Measurements from ENCODE around the gene KRT12.

KRT12 gene

GRCh38 chr17:40866838-40867237 lies at the start of gene KRT12:
KRT12 (minus strand) TSS chr17:40867223; CDS start chr17:40867186, 37 bp downstream.
- no peak for DNase-seq

DNA sequence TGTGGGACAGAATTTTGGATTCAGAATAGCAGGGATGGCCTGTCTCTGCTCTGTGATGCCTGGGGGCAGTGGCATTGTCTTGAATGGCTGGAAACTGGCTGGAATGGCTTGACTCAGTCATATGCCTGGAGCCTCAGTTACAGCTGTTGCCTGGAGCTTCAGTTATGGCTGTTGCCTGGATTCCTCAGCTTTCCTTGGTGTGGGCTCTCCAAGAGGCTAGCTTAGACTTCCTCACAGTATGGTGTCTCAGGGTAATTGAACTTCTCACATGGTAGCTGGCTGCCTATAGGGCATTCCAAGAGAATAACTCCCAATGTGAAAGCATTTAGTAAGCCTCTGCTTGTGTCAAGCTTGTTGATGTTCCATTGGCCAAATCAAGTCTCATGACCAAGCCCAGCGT lies 49.3 kb upstream of the KRT12 start:
- DNase-seq: no peak

- no peak for DNase-seq
Observed at GRCh38 chr17:40915721-40916256, 48.8 kb upstream of the KRT12 start.

DNA sequence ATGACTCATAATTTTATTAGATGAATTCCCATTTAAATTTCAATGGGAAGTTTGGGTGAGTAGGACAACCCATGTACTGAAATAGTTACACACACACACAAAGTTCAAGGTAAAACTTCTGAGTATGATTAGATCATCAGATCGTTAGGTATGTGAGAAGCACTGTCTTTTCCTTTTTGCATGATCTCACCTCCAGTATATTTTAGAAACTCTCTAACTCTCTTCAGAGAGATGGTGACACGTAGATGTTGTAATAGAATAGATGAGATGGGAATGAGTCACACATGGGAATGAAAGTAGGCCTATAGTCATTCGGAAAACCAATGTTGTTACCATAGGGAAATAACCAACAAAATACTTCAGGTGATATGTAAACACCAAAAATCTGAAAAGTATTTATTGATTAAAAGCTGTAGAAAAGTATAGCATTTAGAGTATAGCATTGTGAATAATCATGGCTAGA lies 48.2 kb upstream of the KRT12 start:
- DNase-seq: no peak

GRCh38 chr17:40914075-40914855 lies 47.2 kb upstream of the KRT12 start:
- DNase-seq: no peak

DNA sequence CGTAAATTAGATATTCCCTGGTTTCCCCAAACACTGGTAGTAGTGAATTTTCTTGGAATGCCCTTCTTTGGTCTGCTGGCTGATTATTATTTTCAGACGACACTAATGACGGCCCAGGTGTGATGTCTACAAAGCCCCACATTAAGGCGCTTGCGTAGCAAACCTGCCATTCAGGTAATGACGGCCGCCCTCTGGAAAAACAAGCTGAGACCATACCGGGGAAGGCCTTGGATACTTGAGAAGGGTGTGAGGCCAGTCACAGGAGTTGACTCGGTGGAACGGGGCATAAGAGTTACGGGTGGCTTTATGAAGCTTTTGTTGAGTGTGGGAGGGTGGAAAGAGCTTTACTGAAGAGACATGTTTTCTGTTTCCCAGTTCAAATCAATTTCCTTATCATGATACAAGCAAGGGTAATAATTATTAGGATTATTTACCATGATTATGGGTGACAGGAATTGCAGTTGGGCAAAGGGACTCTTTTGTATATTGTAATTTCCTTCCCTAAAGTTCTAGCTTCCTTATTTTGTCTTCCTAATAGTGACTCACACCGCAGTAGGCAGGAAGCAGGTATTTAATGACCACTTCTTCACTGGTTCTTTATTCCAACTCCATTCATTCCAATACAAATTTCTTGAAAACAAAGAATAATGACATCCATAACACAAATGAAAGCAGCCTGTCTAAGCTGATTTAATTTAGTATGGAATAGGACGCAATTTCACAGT lies 45.6 kb upstream of the KRT12 start:
- no peak for DNase-seq

GRCh38 chr17:40910441-40910841 lies 43.4 kb upstream of the KRT12 start:
- DNase-seq: no peak

- peak in 1 of 2 experiments; percentile 30 for DNase-seq
Observed at GRCh38 chr17:40909755-40910154, 42.7 kb upstream of the KRT12 start.

- DNase-seq: peak; percentile 92 to 94
Observed at GRCh38 chr17:40909351-40909750, 42.3 kb upstream of the KRT12 start.

- no peak for DNase-seq
Observed at GRCh38 chr17:40906613-40907012, 39.6 kb upstream of the KRT12 start.

DNA sequence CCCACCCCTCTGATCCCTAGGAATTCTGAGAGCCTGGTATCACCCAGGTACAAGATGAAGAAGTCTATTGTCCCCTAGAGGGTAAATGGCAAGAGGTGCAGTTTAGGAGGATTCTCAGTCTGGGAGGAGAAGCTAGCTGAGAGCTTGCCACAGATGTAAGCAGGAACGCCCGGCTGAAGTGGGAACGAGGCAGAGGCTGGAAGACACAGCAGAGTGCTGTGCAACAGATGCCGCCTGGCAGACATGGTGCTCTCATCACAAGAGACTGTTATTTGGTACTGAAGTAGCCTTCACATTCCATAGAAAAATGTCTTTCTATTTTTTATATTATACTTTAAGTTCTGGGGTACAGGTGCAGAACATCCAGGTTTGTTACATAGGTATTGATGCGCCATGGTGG lies 38.3 kb upstream of the KRT12 start:
- no peak for DNase-seq

GRCh38 chr17:40903129-40903847 lies 36.3 kb upstream of the KRT12 start:
- DNase-seq: peak in 1 of 2 experiments; percentile 82

DNA sequence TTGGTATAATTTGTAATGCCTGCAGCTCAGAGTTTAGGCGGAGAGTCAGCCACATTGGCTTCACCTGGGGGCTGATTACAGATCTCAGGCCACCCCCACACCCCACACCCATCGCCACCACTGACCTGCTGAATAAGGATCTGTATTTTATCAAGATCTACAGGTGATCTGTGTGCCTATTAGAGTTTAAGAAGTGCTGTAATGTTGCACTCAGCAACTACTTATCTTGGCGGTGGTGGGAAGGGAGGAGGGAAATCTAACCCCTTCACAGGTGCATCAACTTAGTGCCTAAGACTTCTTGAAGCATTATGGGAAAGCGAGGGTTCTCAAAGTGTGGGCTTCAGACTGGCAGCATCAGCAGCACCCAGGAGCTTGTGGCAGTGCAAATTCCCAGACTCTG lies 35.5 kb upstream of the KRT12 start:
- no peak for DNase-seq

DNA sequence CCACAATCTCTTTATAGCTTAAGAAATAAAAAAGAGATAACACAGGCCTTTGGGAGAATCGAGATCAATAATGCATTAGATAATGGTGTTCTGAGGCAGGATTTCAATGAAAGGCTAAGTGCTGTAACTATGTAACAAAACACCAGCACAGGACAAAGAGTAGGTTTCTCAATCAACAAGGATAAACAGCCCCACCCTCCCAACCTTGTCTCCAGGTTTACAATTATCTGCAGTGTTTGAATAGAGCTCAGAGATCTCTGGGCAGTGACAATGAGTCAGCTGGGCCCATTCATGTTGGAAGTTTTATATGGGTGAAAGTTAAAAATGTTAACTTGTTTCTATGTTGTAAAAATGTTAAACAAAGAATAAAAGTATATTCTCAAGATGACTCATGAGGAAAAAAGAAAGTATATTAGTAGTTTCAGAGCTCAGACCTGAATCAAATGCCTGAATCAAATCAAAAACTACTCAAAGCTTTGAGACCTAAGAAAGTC lies 35.0 kb upstream of the KRT12 start:
- DNase-seq: peak; percentile 55 to 57

DNA sequence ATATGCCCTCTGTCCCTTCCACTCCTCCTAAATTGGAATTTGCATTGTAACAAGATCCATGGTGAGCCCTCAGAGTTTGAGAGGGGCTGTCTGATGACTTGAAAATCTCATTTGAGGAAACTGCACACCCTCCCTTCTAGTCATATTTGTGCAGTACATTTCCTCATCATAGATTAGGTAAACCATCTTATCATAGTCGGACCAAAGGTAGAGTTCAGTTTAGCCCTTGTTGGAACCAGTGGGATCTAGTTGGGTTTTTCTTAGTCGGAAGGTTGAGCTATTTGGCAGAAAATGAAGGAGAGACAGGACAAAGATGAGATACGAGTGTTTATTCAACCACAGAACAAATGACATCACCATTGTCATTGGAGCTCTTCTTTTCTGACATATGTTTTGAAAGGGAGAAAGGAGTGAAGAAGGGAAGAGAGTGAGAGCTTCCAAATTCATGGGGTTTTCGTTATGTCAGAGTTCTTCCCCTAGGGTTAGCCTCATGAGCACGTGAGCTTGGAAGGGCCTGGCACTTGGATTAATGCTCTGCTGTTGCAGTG lies 33.9 kb upstream of the KRT12 start:
- no peak for DNase-seq

GRCh38 chr17:40896916-40897455 lies 30.0 kb upstream of the KRT12 start:
- peak in 1 of 2 experiments; percentile 16 for DNase-seq

- no peak for DNase-seq
Observed at GRCh38 chr17:40895106-40895730, 28.2 kb upstream of the KRT12 start.

DNA sequence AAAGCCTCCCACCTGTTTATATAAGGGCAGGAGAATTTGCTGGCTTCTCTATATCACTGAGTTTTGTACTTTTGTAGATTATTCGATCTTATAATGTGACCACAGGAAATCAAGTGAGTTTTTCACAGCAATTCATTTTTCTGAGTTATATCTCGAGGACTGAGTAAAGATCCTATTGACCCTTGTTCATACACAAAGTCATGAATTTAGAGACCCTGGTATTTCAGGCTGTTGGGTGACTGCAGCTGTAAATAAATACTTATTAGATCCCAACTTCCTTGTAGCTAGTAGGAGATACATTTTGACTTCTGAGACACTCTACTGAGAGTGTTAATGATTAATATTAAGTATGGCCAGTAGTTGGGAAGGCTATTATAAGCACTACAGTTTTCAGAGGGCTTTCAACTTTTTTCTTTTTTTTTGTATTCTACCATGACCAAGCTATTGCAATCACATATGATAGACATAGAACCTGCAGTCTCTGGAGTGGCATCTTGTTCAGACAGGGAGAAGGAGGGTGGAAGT lies 21.2 kb upstream of the KRT12 start:
- DNase-seq: no peak

DNA sequence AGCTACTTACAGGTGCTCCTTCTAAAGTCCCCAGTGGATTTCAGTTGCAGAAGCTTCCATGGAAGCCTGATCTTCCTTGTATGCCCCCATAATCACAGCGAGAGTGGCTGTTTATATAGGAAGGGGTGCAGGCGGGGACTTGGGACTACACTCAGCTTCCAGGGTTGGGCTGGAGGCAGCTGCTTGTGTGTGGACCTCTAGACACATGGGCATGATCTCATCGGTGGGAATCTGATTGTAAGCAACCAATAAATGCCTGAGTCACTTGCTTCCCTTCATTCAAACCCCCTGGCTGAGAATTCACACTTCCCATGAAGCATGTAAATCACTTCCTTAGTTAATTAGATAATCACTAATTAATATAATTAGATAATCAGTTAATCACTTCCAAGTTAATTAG lies 19.1 kb upstream of the KRT12 start:
- DNase-seq: no peak

DNA sequence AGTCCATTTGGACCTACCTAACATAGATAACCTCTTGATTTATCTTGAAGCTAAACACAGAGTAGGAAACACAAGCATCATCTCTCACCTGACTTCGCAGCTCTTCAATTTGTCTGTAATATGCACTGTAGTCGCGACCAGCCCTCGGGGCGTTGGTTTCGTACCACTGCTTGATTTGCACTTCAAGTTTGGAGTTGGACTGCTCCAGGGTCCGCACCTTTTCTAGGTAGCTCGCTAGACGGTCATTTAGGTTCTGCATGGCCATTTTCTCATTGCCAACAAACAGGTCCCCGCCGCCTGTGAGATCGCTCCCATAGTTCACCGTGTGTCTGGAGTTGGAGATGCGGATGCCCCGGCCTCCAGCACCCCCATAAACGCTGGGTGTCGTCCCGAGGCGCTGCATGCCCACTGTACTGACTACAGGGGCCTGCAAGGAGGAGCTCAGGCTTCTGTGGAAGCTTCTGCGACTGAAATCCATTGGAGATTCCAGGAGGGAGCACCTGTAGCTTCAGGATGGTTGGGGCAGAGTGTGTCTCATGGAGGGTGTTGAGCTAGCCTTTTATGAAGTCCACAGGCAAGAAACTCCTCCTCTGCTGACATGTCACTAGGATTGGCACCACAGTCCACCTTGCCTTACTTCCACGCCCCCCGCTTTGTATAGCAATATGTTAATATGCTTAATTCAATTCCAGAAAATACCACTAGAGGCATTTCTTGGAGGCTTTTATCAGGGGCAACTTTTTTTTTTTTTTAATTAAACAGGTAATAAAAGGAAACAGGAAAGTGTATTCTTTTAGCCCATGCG lies 17.9 kb upstream of the KRT12 start, which contains the start of gene KRT20:
KRT20 (minus strand) TSS at position 535 of the 805 bp plus-strand sequence; CDS start at position 478, 57 bp downstream.
- no peak for DNase-seq

Measured in NCI-H2081 (cell line).